Hepatocyte (in vitro differentiated cells): ENCODE data around the gene KRT71.
A peak's percentile ranks its signal among the peaks of the same experiment; 100 is the strongest.

Experiments used
- CTCF ChIP-seq: fragments of 200-600 bp; sonication (generic); IDR thresholded peaks from 2 replicates; pipeline ENCODE4 v1.5.1; 2016; ENCODE audit warnings: antibody characterized with exemption, mild to moderate bottlenecking; ENCODE audit not compliant: poor library complexity
- EZH2phosphoT487 ChIP-seq: fragments of 200-600 bp; sonication (generic); IDR thresholded peaks from one replicate; pipeline ENCODE4 v1.6.1; 2018; ENCODE audit warnings: antibody characterized with exemption, mild to moderate bottlenecking, low read depth, moderate library complexity; ENCODE audit not compliant: unreplicated experiment, severe bottlenecking

- TF ChIP-seq EZH2phosphoT487 (no peak), CTCF (peak; percentile 7)
Observed at GRCh38 chr12:52534482-52534881, 18.5 kb downstream of the KRT71 start.
